ENCODE data around the gene FAM216A. TPM values are rescaled to one million over a fixed set of nuclear protein-coding genes. Genes with fewer than 3 reads are reported as not detected.

Gene FAM216A
- polyA plus RNA-seq, 12 donors, result 9.8 to 22.6 (median 18.0) TPM; not detected in 1

DNA sequence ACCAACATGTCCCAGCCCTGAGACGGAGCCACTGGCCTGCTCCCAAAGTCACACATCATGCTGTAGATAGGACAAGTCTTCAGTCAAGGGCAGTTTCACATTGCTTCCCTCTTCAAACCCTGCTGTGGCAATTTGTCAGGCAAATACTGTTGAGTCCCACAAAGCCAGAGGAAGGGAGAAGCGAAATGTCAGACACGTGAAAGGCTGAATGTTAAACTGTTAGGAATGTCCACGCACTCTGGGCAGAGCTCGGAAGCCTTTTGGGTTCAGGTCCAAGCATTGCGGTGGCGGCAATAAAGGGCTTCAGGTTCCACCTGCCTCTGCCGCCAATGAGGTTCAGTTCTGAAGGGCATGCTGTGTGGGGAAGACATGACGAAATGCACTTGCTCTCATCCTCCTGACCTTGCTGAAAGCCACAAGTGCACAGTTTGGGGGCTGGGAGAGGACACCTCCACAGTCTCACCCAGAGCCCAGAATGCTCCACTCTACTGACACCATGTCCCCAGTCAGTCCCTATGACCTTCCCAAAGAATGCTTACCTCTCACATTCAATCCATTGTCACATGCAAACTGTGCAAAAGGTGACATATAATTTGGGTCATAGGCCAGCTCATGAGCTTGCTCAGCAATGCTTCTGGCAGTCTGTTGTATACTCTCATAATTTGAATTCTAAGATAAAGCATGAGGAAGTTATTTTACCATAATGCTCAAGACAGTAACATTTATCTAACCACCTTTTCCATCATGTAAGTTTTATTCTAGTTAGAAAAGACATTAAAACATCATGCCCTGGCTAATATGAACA is 69.2 kb downstream of the FAM216A start:
- DNase-seq, result no peak

DNA sequence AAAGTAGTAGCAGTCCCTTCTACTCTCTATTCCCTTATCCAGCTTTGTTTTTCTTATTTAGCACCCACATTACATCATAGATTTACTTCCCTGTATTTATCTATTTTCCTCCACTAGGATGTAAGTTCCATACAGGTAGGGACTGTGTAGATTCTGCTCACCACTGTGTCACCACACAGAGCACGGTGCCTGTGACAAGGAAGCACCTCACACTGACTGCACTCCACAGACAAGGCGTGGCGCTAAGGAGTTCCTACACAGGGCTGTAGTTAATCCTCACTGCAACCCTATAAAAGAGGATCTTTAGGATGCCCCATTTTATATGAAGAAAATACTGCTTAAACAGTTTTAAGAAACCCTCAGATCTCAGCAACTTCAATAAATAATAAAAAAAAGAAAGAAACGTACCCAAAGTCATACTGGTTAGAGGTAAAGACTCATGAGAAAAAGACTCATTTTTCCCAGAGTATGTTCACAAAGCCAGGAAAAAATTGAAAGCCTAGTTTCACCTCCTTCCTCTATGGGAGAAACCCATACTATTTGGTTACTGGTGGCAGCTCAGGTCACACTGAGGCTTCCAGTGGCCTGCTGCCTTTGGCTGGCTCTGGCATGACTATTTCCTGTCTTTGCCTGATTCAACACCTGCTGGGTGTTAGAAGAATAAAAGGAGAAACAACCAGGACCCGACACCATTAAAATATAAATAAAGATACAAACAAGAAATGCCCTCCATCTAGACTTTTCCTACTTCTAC is 70.4 kb downstream of the FAM216A start:
- DNase-seq, result no peak

Other genes with a start within 250 kb of the FAM216A start
- gene ATP2A2, start 187.6 kb upstream of the FAM216A start, polyA plus RNA-seq (ENCODE audit: insufficient read length in 12 of 12), result 100 to 1,000 TPM in 11 of 12 donors, not detected in 1; 253 to 764 (median 599) TPM
- 10 to 100 TPM in 11 of 12 donors, not detected in 1; 49.9 to 91.1 (median 65.7) TPM for gene ANAPC7, start 65.1 kb upstream of the FAM216A start, polyA plus RNA-seq (ENCODE audit: insufficient read length in 12 of 12)
- gene ARPC3, start 18.5 kb upstream of the FAM216A start, polyA plus RNA-seq (ENCODE audit: insufficient read length in 12 of 12), result 100 to 1,000 TPM in 11 of 12 donors, not detected in 1; 107 to 204 (median 149) TPM
- 10 to 100 TPM in 11 of 12 donors, not detected in 1; 16.5 to 31.3 (median 24.5) TPM for gene GPN3, start 588 bp upstream of the FAM216A start, polyA plus RNA-seq (ENCODE audit: insufficient read length in 12 of 12)
- gene VPS29, start 33.3 kb downstream of the FAM216A start, polyA plus RNA-seq (ENCODE audit: insufficient read length in 12 of 12), result 100 to 1,000 TPM in 10 of 12 donors, 10 to 100 TPM in 1, not detected in 1; 96.5 to 221 (median 157) TPM
- 10 to 100 TPM in 1 of 12 donors, 1 to 10 TPM in 10, not detected in 1; 1.4 to 11.8 (median 3.8) TPM for gene RAD9B, start 33.5 kb downstream of the FAM216A start, polyA plus RNA-seq (ENCODE audit: insufficient read length in 12 of 12)
- gene PPTC7, start 114.5 kb downstream of the FAM216A start, polyA plus RNA-seq (ENCODE audit: insufficient read length in 12 of 12), result 10 to 100 TPM in 10 of 12 donors, 1 to 10 TPM in 1, not detected in 1; 9.6 to 13.6 (median 12.4) TPM
- 10 to 100 TPM in 11 of 12 donors, not detected in 1; 18.4 to 47.4 (median 24.3) TPM for gene TCTN1, start 145.3 kb downstream of the FAM216A start, polyA plus RNA-seq (ENCODE audit: insufficient read length in 12 of 12)
- 10 to 100 TPM in 2 of 12 donors, 1 to 10 TPM in 9, not detected in 1; 4.1 to 19.0 (median 5.3) TPM for gene HVCN1, start 220.3 kb downstream of the FAM216A start, polyA plus RNA-seq (ENCODE audit: insufficient read length in 12 of 12)

Measured in muscle of arm (tissue), 12 donors.